ENCODE results near the gene ZNF831.

Gene ZNF831

DNA sequence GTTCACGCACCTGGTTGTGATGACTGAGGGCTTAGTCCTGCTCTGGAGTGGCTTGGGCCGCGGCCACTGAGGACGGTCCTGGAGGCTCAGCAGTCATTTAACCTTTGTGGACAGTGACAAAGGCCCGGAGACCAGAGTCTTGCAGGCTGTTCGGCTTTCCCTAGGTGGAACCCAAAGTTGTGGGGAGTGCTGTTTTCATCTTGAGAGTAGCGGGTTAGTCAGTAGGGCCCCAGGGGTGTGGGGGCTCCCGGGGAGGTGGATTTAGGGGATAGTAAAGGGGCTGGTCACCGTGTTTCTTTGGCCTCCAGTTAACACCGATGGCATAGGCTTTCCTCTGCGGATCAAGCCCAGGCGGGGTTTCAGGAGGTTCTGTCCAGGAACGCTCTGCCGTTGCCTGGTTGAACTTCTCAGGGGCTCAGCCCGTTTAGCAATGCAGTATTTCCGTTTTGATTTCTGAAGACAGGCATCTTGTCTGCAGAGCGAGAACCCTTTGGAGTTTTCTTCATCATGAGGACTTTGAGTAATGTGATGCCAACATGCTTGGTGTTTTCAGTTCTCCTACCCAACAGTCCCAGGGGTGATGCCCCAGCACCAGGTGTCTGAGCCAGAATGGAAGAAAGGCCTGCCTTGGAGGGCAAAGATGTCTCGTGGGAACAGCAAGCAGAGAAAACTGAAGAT is 31.8 kb downstream of the ZNF831 start:
- no peak overlapping the region for H3K27ac ChIP-seq (ENCODE audit: low read length, poor library complexity, severe bottlenecking)
- no peak overlapping the region for H2BK120ac ChIP-seq (ENCODE audit: low read depth, low read length)
- H3K9ac ChIP-seq (ENCODE audit: low read length), result no peak overlapping the region
- DNase-seq, result no peak
- H3K23ac ChIP-seq (ENCODE audit: low read length in 2 of 2), result no peak overlapping the region
- H3K4me3 ChIP-seq (ENCODE audit: insufficient read depth in 1 of 2, low read depth in 1 of 2, low read length in 2 of 2), result no peak overlapping the region
- no peaks in the 10 kb centered on the region for H3K36me3 ChIP-seq (ENCODE audit: control insufficient read depth in 1 of 2, insufficient read depth in 2 of 2, low read depth in 1 of 2, low read length in 2 of 2)
- H3K4ac ChIP-seq (ENCODE audit: low read depth in 1 of 2, low read length in 2 of 2), result no peak overlapping the region
- no peak overlapping the region for H2BK15ac ChIP-seq (ENCODE audit: low read depth, poor library complexity, severe bottlenecking)
- no peaks in the 10 kb centered on the region for H3K79me1 ChIP-seq (replicated peaks; ENCODE audit: low read length, poor library complexity, severe bottlenecking)
- H4K91ac ChIP-seq (ENCODE audit: low read length), result no peak overlapping the region
- H3K4me2 ChIP-seq (ENCODE audit: low read length, poor library complexity, severe bottlenecking), result no peak overlapping the region
- H2BK12ac ChIP-seq (ENCODE audit: low read length in 2 of 2), result no peak overlapping the region
- peaks cover 0 to 19% of the 10 kb centered on the region in 2 experiments for H3K27me3 ChIP-seq (ENCODE audit: control insufficient read depth in 1 of 2, insufficient read depth in 1 of 2, low read length in 2 of 2)
- H2AK5ac ChIP-seq (ENCODE audit: low read length, severe bottlenecking), result no peak overlapping the region
- no peak overlapping the region for H2BK5ac ChIP-seq (ENCODE audit: low read depth, low read length, poor library complexity, severe bottlenecking)
- WGBS, result 84% methylated on average over 18 of the region's 18 CpGs
- no peak overlapping the region for H3K14ac ChIP-seq (ENCODE audit: low read length in 2 of 2)
- H2AFZ ChIP-seq (ENCODE audit: low read depth, low read length), result no peak overlapping the region
- H3K4me1 ChIP-seq (ENCODE audit: control insufficient read depth, insufficient read depth, low read depth, low read length), result no peaks in the 10 kb centered on the region
- H3K9me3 ChIP-seq (ENCODE audit: control insufficient read depth, low read length), result peaks cover 4% of the 10 kb centered on the region
- H3K18ac ChIP-seq (ENCODE audit: low read depth in 1 of 2, low read length in 2 of 2), result no peak overlapping the region
- no peak overlapping the region for H4K8ac ChIP-seq (ENCODE audit: low read length)

GRCh38 chr20:59204165-59204894 is 40.7 kb downstream of the ZNF831 start:
- Histone ChIP-seq H3K4me3 (ENCODE audit: insufficient read depth in 1 of 2, low read depth in 1 of 2, low read length in 2 of 2) (no peak overlapping the region), H3K14ac (ENCODE audit: low read length in 2 of 2) (no peak overlapping the region), H3K9ac (ENCODE audit: low read length) (no peak overlapping the region), H4K8ac (ENCODE audit: low read length) (no peak overlapping the region), H3K27me3 (ENCODE audit: control insufficient read depth in 1 of 2, insufficient read depth in 1 of 2, low read length in 2 of 2) (peaks cover 0 to 38% of the 10 kb centered on the region in 2 experiments), H3K36me3 (ENCODE audit: control insufficient read depth in 1 of 2, insufficient read depth in 2 of 2, low read depth in 1 of 2, low read length in 2 of 2) (no peaks in the 10 kb centered on the region), H3K23ac (ENCODE audit: low read length in 2 of 2) (no peak overlapping the region), H3K4ac (ENCODE audit: low read depth in 1 of 2, low read length in 2 of 2) (no peak overlapping the region), H3K18ac (ENCODE audit: low read depth in 1 of 2, low read length in 2 of 2) (no peak overlapping the region), H2BK120ac (ENCODE audit: low read depth, low read length) (no peak overlapping the region), H3K4me1 (ENCODE audit: control insufficient read depth, insufficient read depth, low read depth, low read length) (no peaks in the 10 kb centered on the region), H3K27ac (ENCODE audit: low read length, poor library complexity, severe bottlenecking) (no peak overlapping the region), H4K91ac (ENCODE audit: low read length) (no peak overlapping the region), H3K9me3 (ENCODE audit: control insufficient read depth, low read length) (peaks cover 2% of the 10 kb centered on the region), H2AFZ (ENCODE audit: low read depth, low read length) (no peak overlapping the region), H2BK15ac (ENCODE audit: low read depth, poor library complexity, severe bottlenecking) (no peak overlapping the region), H2BK12ac (ENCODE audit: low read length in 2 of 2) (no peak overlapping the region), H2AK5ac (ENCODE audit: low read length, severe bottlenecking) (no peak overlapping the region), H3K79me1 (replicated peaks; ENCODE audit: low read length, poor library complexity, severe bottlenecking) (no peaks in the 10 kb centered on the region), H2BK5ac (ENCODE audit: low read depth, low read length, poor library complexity, severe bottlenecking) (no peak overlapping the region), H3K4me2 (ENCODE audit: low read length, poor library complexity, severe bottlenecking) (no peak overlapping the region)
- WGBS, result 54% methylated on average over 10 of the region's 10 CpGs
- DNase-seq, result no peak

GRCh38 chr20:59205044-59205443 is 41.4 kb downstream of the ZNF831 start:
- no peak overlapping the region for H2BK15ac ChIP-seq (ENCODE audit: low read depth, poor library complexity, severe bottlenecking)
- H3K9me3 ChIP-seq (ENCODE audit: control insufficient read depth, low read length), result no peaks in the 10 kb centered on the region
- H3K27ac ChIP-seq (ENCODE audit: low read length, poor library complexity, severe bottlenecking), result no peak overlapping the region
- no peak overlapping the region for H2BK120ac ChIP-seq (ENCODE audit: low read depth, low read length)
- no peak overlapping the region for H3K4ac ChIP-seq (ENCODE audit: low read depth in 1 of 2, low read length in 2 of 2)
- H3K23ac ChIP-seq (ENCODE audit: low read length in 2 of 2), result no peak overlapping the region
- no peak overlapping the region for H4K91ac ChIP-seq (ENCODE audit: low read length)
- H2BK12ac ChIP-seq (ENCODE audit: low read length in 2 of 2), result no peak overlapping the region
- DNase-seq, result no peak
- H2BK5ac ChIP-seq (ENCODE audit: low read depth, low read length, poor library complexity, severe bottlenecking), result no peak overlapping the region
- no peaks in the 10 kb centered on the region for H3K36me3 ChIP-seq (ENCODE audit: control insufficient read depth in 1 of 2, insufficient read depth in 2 of 2, low read depth in 1 of 2, low read length in 2 of 2)
- no peaks in the 10 kb centered on the region for H3K4me1 ChIP-seq (ENCODE audit: control insufficient read depth, insufficient read depth, low read depth, low read length)
- no peak overlapping the region for H3K9ac ChIP-seq (ENCODE audit: low read length)
- no peaks in the 10 kb centered on the region for H3K79me1 ChIP-seq (replicated peaks; ENCODE audit: low read length, poor library complexity, severe bottlenecking)
- no peak overlapping the region for H3K14ac ChIP-seq (ENCODE audit: low read length in 2 of 2)
- peaks cover 0 to 42% of the 10 kb centered on the region in 2 experiments for H3K27me3 ChIP-seq (ENCODE audit: control insufficient read depth in 1 of 2, insufficient read depth in 1 of 2, low read length in 2 of 2)
- H3K18ac ChIP-seq (ENCODE audit: low read depth in 1 of 2, low read length in 2 of 2), result no peak overlapping the region
- no peak overlapping the region for H3K4me3 ChIP-seq (ENCODE audit: insufficient read depth in 1 of 2, low read depth in 1 of 2, low read length in 2 of 2)
- no peak overlapping the region for H2AFZ ChIP-seq (ENCODE audit: low read depth, low read length)
- no peak overlapping the region for H4K8ac ChIP-seq (ENCODE audit: low read length)
- H2AK5ac ChIP-seq (ENCODE audit: low read length, severe bottlenecking), result no peak overlapping the region
- WGBS, result 35% methylated on average over 6 of the region's 6 CpGs
- no peak overlapping the region for H3K4me2 ChIP-seq (ENCODE audit: low read length, poor library complexity, severe bottlenecking)

GRCh38 chr20:59207235-59207634 is 43.6 kb downstream of the ZNF831 start:
- H2BK15ac ChIP-seq (ENCODE audit: low read depth, poor library complexity, severe bottlenecking), result no peak overlapping the region
- peaks cover 0 to 54% of the 10 kb centered on the region in 2 experiments for H3K27me3 ChIP-seq (ENCODE audit: control insufficient read depth in 1 of 2, insufficient read depth in 1 of 2, low read length in 2 of 2)
- H2BK120ac ChIP-seq (ENCODE audit: low read depth, low read length), result no peak overlapping the region
- H2BK12ac ChIP-seq (ENCODE audit: low read length in 2 of 2), result no peak overlapping the region
- H3K4me2 ChIP-seq (ENCODE audit: low read length, poor library complexity, severe bottlenecking), result no peak overlapping the region
- H3K14ac ChIP-seq (ENCODE audit: low read length in 2 of 2), result no peak overlapping the region
- H3K9ac ChIP-seq (ENCODE audit: low read length), result no peak overlapping the region
- H4K91ac ChIP-seq (ENCODE audit: low read length), result no peak overlapping the region
- no peak for DNase-seq
- H3K18ac ChIP-seq (ENCODE audit: low read depth in 1 of 2, low read length in 2 of 2), result no peak overlapping the region
- no peaks in the 10 kb centered on the region for H3K9me3 ChIP-seq (ENCODE audit: control insufficient read depth, low read length)
- no peak overlapping the region for H3K23ac ChIP-seq (ENCODE audit: low read length in 2 of 2)
- H3K4me3 ChIP-seq (ENCODE audit: insufficient read depth in 1 of 2, low read depth in 1 of 2, low read length in 2 of 2), result no peak overlapping the region
- no peak overlapping the region for H4K8ac ChIP-seq (ENCODE audit: low read length)
- H3K36me3 ChIP-seq (ENCODE audit: control insufficient read depth in 1 of 2, insufficient read depth in 2 of 2, low read depth in 1 of 2, low read length in 2 of 2), result no peaks in the 10 kb centered on the region
- H3K27ac ChIP-seq (ENCODE audit: low read length, poor library complexity, severe bottlenecking), result no peak overlapping the region
- 64% methylated on average over 2 of the region's 2 CpGs for WGBS
- no peak overlapping the region for H2AFZ ChIP-seq (ENCODE audit: low read depth, low read length)
- H3K79me1 ChIP-seq (replicated peaks; ENCODE audit: low read length, poor library complexity, severe bottlenecking), result no peaks in the 10 kb centered on the region
- H3K4me1 ChIP-seq (ENCODE audit: control insufficient read depth, insufficient read depth, low read depth, low read length), result no peaks in the 10 kb centered on the region
- H2BK5ac ChIP-seq (ENCODE audit: low read depth, low read length, poor library complexity, severe bottlenecking), result no peak overlapping the region
- H3K4ac ChIP-seq (ENCODE audit: low read depth in 1 of 2, low read length in 2 of 2), result no peak overlapping the region
- H2AK5ac ChIP-seq (ENCODE audit: low read length, severe bottlenecking), result no peak overlapping the region
